HG03469 (cell line): ENCODE measurements around the gene CASD1.

ENCODE experiments used
- ATAC-seq: cut with Tn5 transposase; IDR thresholded peaks from one replicate; pipeline ENCODE4 v1.9.1; 2021; ENCODE audit warnings: mild to moderate bottlenecking, moderate library complexity, moderate number of reproducible peaks; ENCODE audit not compliant: unreplicated experiment

The CASD1 gene

GRCh38 chr7:94578614-94579013, 69.0 kb downstream of the CASD1 start:
- ATAC-seq, result no peak

GRCh38 chr7:94579470-94579869, 69.9 kb downstream of the CASD1 start:
- ATAC-seq, result no peak

- no peak for ATAC-seq
Observed at GRCh38 chr7:94580601-94581000, 71.0 kb downstream of the CASD1 start.

GRCh38 chr7:94584113-94584512, 74.5 kb downstream of the CASD1 start:
- ATAC-seq, result no peak

- no peak for ATAC-seq
Observed at GRCh38 chr7:94588075-94588474, 78.5 kb downstream of the CASD1 start.

GRCh38 chr7:94590526-94591162, 81.0 kb downstream of the CASD1 start:
- no peak for ATAC-seq

GRCh38 chr7:94591176-94591575, 81.6 kb downstream of the CASD1 start:
- peak; percentile 56 for ATAC-seq

- ATAC-seq, result no peak
Observed at GRCh38 chr7:94594882-94595281, 85.3 kb downstream of the CASD1 start.

- ATAC-seq, result no peak
Observed at GRCh38 chr7:94595717-94596116, 86.1 kb downstream of the CASD1 start.

- no peak for ATAC-seq
Observed at GRCh38 chr7:94600267-94600666, 90.7 kb downstream of the CASD1 start.

- ATAC-seq, result no peak
Observed at GRCh38 chr7:94602181-94602580, 92.6 kb downstream of the CASD1 start.

GRCh38 chr7:94605031-94605430, 95.4 kb downstream of the CASD1 start:
- ATAC-seq, result peak; percentile 63
